B cell (primary cell): ENCODE measurements around the gene CAPN11. TPM values are rescaled to one million over a fixed set of nuclear protein-coding genes. Genes with fewer than 3 reads are reported as not detected.

Source experiments
- ATAC-seq: fragments of 200-7000 bp; cut with Tn5 transposase; one replicate; pipeline ENCODE4 v1.10.0; 2021; ENCODE audit warnings: low read depth, mild to moderate bottlenecking, moderate number of reproducible peaks, moderate library complexity
- CTCF ChIA-PET: fragments of 350-600 bp; sonication (Branson Sonifier 250); formaldehyde crosslinking; loops from one replicate; lab custom pipeline; 2021; ENCODE audit warnings: antibody characterized with exemption, inconsistent platforms; lab: Charles Lee
- POLR2A ChIA-PET: fragments of 350-600 bp; sonication (Branson Sonifier 250); formaldehyde crosslinking; loops from one replicate; lab custom pipeline; 2021; ENCODE audit warnings: antibody characterized with exemption; lab: Charles Lee
- DNase-seq: peaks from one replicate; pipeline ENCODE4 v3.0.0; 2013
- H2AFZ ChIP-seq: 2 replicates; pipeline ENCODE4 v1.6.1; 2012; ENCODE audit warnings: mild to moderate bottlenecking, low read depth, low read length; ENCODE audit not compliant: insufficient read depth, poor library complexity, severe bottlenecking
- H3K27ac ChIP-seq, 2 donors: 1 replicate in 1 of 2; 2 replicates in 1 of 2; pipeline ENCODE4 v1.5.1; 2012 to 2013; ENCODE audit warnings: low read length in 2 of 2, mild to moderate bottlenecking in 2 of 2, moderate library complexity in 1 of 2
- H3K27me3 ChIP-seq, 4 experiments: fragments of 200-600 bp in 1 of 4; sonication (generic) in 1 of 4; replicated peaks in 1 of 4; 1 replicate in 2 of 4; 2 replicates in 2 of 4; pipeline versions ENCODE4 v1.6.1 to v1.7.0; 2013 to 2016; ENCODE audit warnings: low read length in 3 of 4, mild to moderate bottlenecking in 2 of 4, mixed read lengths in 1 of 4, moderate library complexity in 1 of 4; ENCODE audit not compliant: insufficient read depth in 4 of 4, control insufficient read depth in 3 of 4; ENCODE audit errors: control extremely low read depth in 1 of 4
- H3K36me3 ChIP-seq, 2 experiments: replicated peaks in 1 of 2; 1 replicate in 1 of 2; 2 replicates in 1 of 2; pipeline versions ENCODE4 v1.6.1 to v1.7.1; 2013; ENCODE audit warnings: low read length in 1 of 2; ENCODE audit not compliant: insufficient read depth in 2 of 2, control insufficient read depth in 1 of 2; ENCODE audit errors: control extremely low read depth in 1 of 2, extremely low read depth in 1 of 2
- H3K4me1 ChIP-seq, 2 donors: fragments of 200-600 bp in 1 of 2; sonication (generic) in 1 of 2; 1 replicate in 1 of 2; 2 replicates in 1 of 2; pipeline versions ENCODE4 v1.5.1 to v1.6.1; 2013 to 2017; ENCODE audit warnings: low read length in 2 of 2; ENCODE audit not compliant: control insufficient read depth in 2 of 2, insufficient read depth in 2 of 2
- H3K4me2 ChIP-seq: replicated peaks from 2 replicates; pipeline ENCODE3; 2012; ENCODE audit warnings: mild to moderate bottlenecking, low read depth, low read length; ENCODE audit not compliant: poor library complexity, severe bottlenecking
- H3K4me3 ChIP-seq, 5 experiments: fragments of 200-600 bp in 1 of 5; sonication (generic) in 1 of 5; 1 replicate in 3 of 5; 2 replicates in 2 of 5; pipeline versions ENCODE4 v1.5.1 to v1.7.0; 2011 to 2016; ENCODE audit warnings: low read length in 4 of 5, mild to moderate bottlenecking in 4 of 5, low read depth in 2 of 5, control low read depth in 1 of 5, moderate library complexity in 1 of 5; ENCODE audit not compliant: insufficient read depth in 1 of 5; ENCODE audit errors: control extremely low read depth in 1 of 5, extremely low read depth in 1 of 5
- H3K79me2 ChIP-seq: fragments of 200-600 bp; sonication (generic); one replicate; pipeline ENCODE4 v1.6.0; 2016; ENCODE audit warnings: low read length; ENCODE audit not compliant: control insufficient read depth, insufficient read depth
- H3K9ac ChIP-seq: fragments of 200-600 bp; sonication (generic); 2 replicates; pipeline ENCODE4 v1.6.1; 2017; ENCODE audit warnings: mild to moderate bottlenecking, low read length, moderate library complexity
- H3K9me3 ChIP-seq, 3 donors: one replicate each; pipeline versions ENCODE4 v1.6.1 to v1.7.1; 2013; ENCODE audit warnings: low read length in 2 of 3; ENCODE audit not compliant: control insufficient read depth in 2 of 3, insufficient read depth in 1 of 3; ENCODE audit errors: control extremely low read depth in 1 of 3
- H4K20me1 ChIP-seq: 2 replicates; pipeline ENCODE4 v1.6.0; 2012; ENCODE audit warnings: mild to moderate bottlenecking, low read length; ENCODE audit not compliant: insufficient read depth, control insufficient read depth, poor library complexity, severe bottlenecking
- H3K27ac Mint-ChIP-seq: one replicate; pipeline ENCODE4 v1.8.0; 2021; ENCODE audit warnings: mixed read lengths
- H3K27me3 Mint-ChIP-seq: one replicate; pipeline ENCODE4 v1.8.0; 2021; ENCODE audit warnings: mixed read lengths
- H3K4me1 Mint-ChIP-seq: one replicate; pipeline ENCODE4 v1.8.0; 2021; ENCODE audit warnings: mixed read lengths
- H3K4me3 Mint-ChIP-seq: one replicate; pipeline ENCODE4 v1.8.0; 2021; ENCODE audit warnings: mixed read lengths
- H3K9me3 Mint-ChIP-seq: one replicate; pipeline ENCODE4 v1.8.0; 2022; ENCODE audit warnings: mixed read lengths; ENCODE audit not compliant: insufficient read depth
- CTCF ChIP-seq: fragments of 200-600 bp; IDR thresholded peaks from one replicate; pipeline ENCODE4 v1.8.0; 2022; ENCODE audit warnings: antibody characterized with exemption, mild to moderate bottlenecking
- EZH2 ChIP-seq: IDR thresholded peaks from 2 replicates; pipeline ENCODE4 v1.6.1; 2012; ENCODE audit warnings: borderline replicate concordance, low read depth, mild to moderate bottlenecking, moderate library complexity, low read length; ENCODE audit not compliant: insufficient read depth, poor library complexity, severe bottlenecking
- WGBS: methylation state at CpG from one replicate; pipeline ENCODE4 v1.1.5; 2013; ENCODE audit warnings: missing lambda C conversion rate; ENCODE audit not compliant: insufficient coverage; 5-methylcytosine and 5-hydroxymethylcytosine counted together
- intact Hi-C: fragments of 100-400 bp; cut with micrococcal nuclease; formaldehyde crosslinking; loops from one replicate; pipeline ENCODE4 v1.10.0; 2022
- polyA plus RNA-seq: library from polyadenylated mRNA; depleted of rRNA; stranded (reverse); fragments of >200 nt; gene quantifications from 2 replicates; pipeline ENCODE4 v1.2.3, GENCODE V29; 2012
- total RNA-seq, 2 donors: library from RNA; stranded (reverse); fragments of 120-200 nt in 1 of 2; gene quantifications; 1 replicate in 1 of 2; 2 replicates in 1 of 2; pipeline versions ENCODE4 v1.2.3 to v1.2.4, GENCODE V29; 2013 to 2022

The CAPN11 gene
- total and polyA plus RNA-seq, 2 donors (not counting 1 experiment from before 2014, with no cell fraction given): not detected

- no peak for ATAC-seq
- Histone ChIP-seq H3K79me2 (peaks cover 5% of the 10 kb centered on the region), H3K36me3 (no peaks in the 10 kb centered on the region), H3K27ac (no peak overlapping the region), H4K20me1 (no peaks in the 10 kb centered on the region), H3K4me3 (no peak overlapping the region), H3K4me2 (no peak overlapping the region), H3K4me1 (peaks cover 8 to 11% of the 10 kb centered on the region in 2 donors), H2AFZ (no peak overlapping the region), H3K9ac (no peak overlapping the region), H3K9me3 (no peaks in the 10 kb centered on the region), H3K27me3 (peaks cover 0 to 1% (median 0%) of the 10 kb centered on the region in 4 experiments)
- no peak for DNase-seq
- Mint-ChIP-seq H3K9me3 (no peaks in the 10 kb centered on the region), H3K4me1 (peaks cover 10% of the 10 kb centered on the region), H3K27me3 (no peaks in the 10 kb centered on the region), H3K27ac (no peak overlapping the region), H3K4me3 (no peak overlapping the region)
- WGBS: 100% methylated on average over 2 of the region's 6 CpGs
- ChIA-PET CTCF (interaction anchor here (0.9 to 1.3 kb wide), 2 partner anchors 9 to 30 kb away, joined by 3 to 5 read pairs; no protein-coding TSS in a partner anchor), POLR2A (interaction anchor here (0.5 to 1.3 kb wide), 2 partner anchors 19 to 73 kb away, joined by 3 read pairs; partner anchors contain the start of gene HSP90AB1)
- intact Hi-C loops: no loop called here
- TF ChIP-seq EZH2: no peak
- no peak for TF ChIP-seq CTCF
Measured at GRCh38 chr6:44228031-44228430, 69.4 kb downstream of the CAPN11 start.

- Histone ChIP-seq H3K9ac (no peak overlapping the region), H2AFZ (no peak overlapping the region), H3K27ac (no peak overlapping the region), H3K4me3 (no peak overlapping the region), H3K4me1 (peaks cover 7 to 10% of the 10 kb centered on the region in 2 donors), H3K27me3 (no peaks in the 10 kb centered on the region), H3K4me2 (no peak overlapping the region), H4K20me1 (no peaks in the 10 kb centered on the region), H3K79me2 (peaks cover 5% of the 10 kb centered on the region), H3K9me3 (no peaks in the 10 kb centered on the region), H3K36me3 (no peaks in the 10 kb centered on the region)
- Mint-ChIP-seq H3K27me3 (no peaks in the 10 kb centered on the region), H3K4me1 (peaks cover 9% of the 10 kb centered on the region), H3K27ac (no peak overlapping the region), H3K9me3 (no peaks in the 10 kb centered on the region), H3K4me3 (no peak overlapping the region)
- 100% methylated on average over 7 of the region's 7 CpGs for WGBS
- intact Hi-C loops: no loop called here
- ChIA-PET POLR2A (interaction anchor here (0.5 to 1.3 kb wide), 2 partner anchors 18 to 73 kb away, joined by 3 read pairs; partner anchors contain the start of gene HSP90AB1), CTCF (interaction anchor here (0.9 kb wide), 1 partner anchor 31 kb away, joined by 5 read pairs; no protein-coding TSS in a partner anchor)
- DNase-seq: no peak
- ATAC-seq: no peak
- no peak for TF ChIP-seq EZH2
- TF ChIP-seq CTCF: no peak
Measured at GRCh38 chr6:44228433-44228832, 69.8 kb downstream of the CAPN11 start.
